Activated CD4-positive, alpha-beta T cell treated with anti-CD3 and anti-CD28 coated beads, Interleukin-2, amount 50 U/mL, for 4 hours (primary cell): ENCODE results near the gene TRPV4.

ENCODE experiments used
- DNase-seq, 2 experiments: peaks; one replicate each; pipeline ENCODE4 v3.0.0-alpha.2; 2020

The TRPV4 gene

DNA sequence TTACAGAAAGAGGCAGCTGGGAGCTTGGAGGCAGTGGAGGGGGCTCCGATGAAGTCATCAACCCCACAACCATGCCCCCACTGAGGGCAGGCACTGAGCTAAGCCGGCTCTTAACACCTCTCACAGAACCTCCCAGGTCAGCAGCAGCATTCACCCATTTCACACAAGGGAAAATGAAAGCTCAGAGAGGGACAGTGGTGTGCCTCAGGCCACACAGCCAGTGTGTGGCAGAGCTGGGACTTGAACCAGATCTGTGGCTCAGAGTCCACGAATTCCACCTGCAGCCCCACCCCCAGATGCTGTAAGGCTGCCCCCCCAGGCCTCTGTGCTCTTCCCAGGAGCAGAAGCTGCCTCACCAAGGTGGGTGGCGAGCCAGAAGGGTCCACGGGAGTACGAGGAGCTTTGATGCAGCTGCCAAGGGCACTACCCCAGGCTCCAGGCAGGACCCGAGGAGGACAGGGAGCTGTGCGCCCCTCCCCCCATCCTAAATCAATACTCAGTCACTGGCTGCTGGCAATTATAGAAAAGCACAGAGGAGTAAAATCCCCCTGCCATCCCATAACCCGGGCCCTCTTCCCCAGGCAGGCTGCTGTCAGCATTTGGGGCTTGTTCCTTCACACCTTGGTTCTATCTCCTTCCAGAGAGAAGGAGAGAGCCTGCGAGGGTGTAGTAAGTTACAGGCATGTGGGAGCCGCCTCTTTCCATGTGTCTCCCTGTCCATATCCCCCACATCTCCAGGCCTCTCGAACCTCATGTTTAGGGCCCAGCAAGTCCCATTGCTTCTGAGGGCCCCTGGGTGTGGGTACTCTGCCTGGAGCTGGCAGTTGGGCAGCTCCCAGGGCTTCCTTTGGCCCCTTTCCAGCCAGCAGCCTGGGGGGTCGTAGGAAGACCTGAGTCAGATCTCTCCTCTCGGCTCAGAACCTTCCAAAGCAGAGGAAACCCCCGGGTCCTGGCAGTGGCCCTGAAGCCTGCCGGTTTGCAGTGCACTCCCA lies 72.0 kb downstream of the TRPV4 start:
- DNase-seq = no peak

DNA sequence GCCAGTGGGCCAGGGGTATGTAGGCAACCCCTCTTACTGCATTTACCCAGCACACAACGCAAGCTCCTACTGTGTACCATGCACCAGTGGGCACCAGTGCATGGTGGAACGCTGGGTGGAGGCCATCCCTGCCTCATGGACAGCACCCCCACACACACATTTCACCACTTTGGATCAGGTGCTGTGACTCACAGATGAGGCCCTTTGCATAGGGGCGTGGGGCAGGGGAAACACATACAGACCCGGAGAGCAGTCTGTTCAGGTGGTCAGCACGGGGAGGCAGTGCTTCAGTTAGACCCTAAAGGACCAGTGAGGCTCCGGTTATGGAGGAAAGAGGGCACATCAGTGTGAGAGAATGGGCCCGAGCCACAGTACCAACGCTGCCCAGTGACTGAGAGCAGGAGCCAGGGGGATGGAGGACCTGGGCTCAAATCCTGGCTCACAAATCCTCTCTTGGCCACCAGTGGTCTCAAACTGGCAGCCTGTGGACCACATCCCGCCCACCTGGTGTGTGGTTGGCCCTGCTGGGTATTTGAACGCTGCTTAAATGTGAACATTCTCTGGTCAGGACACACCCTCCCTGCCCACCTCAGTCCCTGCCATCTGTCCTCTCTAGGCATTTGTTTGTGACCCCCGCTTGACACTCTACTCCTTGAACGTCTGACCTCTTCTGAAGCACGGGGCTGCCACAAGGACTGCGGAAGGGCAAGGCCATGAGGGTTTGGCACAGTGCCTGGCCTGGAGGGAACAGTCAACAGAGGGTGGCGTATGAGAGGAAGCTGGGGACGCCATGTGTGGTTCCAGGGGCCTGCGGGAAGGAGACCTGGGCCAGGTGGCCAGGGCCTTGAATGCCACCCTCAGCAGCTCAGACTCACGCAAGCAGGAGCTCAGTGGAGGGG lies 72.9 kb downstream of the TRPV4 start:
- no peak for DNase-seq

DNA sequence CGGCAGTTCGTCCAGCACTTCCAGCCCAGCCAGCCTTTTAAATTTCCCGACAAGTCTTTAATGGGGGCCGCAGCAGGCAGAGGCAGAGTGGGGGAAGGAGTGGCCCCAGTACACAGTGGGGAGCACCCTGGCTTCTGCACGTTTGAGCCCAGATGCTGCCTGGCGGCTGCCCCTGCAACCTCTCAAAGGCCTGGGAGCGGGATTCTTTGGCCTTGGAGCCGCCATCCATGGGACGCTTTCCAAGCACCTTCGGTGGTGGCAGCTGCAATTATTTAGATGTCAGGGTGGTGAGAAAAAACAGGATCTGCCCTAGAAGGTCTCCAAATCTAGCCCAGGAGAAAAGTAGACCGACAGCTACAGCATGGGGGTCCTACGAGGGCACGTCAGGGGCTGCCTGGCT lies 73.6 kb downstream of the TRPV4 start:
- no peak for DNase-seq

DNA sequence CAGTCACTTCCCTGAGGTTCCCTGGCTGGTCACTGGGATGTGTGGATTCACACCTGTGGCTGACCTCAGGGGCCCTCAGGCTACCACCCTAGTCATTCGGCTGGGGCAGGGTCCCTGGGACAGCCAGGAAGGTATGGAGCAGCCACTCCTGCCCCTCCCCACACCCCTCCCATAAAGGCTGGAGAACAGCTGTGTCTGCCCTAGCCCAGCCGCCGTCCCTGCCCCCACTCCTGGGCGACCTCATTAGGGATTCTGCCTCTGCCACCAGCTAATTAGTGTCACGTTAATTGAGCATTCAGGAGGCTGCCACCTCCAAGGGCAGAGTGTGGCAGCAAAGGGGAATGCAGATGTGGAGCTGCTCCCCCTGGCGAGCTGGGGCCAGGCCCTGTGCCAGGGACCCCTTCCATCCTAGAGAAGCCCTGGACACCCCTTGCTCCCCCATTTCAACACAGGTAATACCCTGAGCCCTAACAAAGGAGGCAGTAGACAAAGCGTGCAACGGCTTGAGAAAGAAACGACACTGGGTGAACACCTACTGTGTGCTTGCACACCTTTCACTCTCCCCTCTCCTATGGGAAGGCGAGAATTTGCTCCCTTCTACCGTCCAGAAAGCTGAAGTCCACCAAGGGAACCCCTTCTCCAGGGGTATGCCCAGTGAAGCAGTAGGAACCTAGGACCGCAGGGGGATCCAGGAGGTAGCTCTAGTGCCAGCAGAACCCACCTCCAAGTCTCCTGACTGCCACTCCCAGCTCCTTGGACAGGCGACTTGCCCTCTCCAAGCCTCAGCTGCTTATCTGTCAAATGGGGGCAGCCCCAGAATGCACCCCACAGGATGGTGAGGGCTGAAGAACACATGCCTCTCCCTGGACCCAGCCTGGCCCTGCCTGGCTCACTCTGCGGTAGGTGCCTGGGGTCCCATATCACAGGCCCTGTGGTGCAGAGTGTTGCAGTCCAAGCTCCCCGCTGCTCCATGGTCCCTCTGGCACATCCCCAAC lies 74.5 kb downstream of the TRPV4 start:
- no peak for DNase-seq

DNA sequence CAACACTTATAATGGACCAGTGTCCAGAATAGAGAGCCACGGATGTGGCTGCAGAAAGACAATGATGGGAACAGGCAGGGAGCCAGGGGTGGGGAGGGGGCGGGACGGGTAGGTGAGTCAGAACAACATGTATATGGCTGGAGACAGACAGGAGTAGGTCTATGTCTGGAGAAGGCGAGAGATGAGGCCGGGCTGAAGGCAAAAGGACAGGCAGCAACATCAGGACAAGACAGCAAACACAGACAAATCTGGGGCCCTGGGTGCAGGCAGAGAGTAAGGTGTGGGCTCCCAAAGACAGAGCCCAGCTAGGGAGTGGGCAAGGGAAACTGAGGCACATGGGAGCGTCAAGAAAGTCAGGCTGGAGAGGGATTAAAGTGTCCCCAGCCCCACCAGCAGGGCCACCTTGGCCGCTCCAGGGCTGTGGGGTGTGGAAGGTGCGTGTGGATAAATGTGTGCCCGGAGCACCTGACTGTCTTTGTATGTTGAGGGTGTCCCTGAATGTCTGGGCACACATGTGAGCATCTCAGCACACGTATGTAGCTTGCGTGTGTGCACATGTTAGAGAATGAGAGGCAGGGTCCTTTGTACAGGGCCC lies 75.4 kb downstream of the TRPV4 start:
- DNase-seq = no peak

DNA sequence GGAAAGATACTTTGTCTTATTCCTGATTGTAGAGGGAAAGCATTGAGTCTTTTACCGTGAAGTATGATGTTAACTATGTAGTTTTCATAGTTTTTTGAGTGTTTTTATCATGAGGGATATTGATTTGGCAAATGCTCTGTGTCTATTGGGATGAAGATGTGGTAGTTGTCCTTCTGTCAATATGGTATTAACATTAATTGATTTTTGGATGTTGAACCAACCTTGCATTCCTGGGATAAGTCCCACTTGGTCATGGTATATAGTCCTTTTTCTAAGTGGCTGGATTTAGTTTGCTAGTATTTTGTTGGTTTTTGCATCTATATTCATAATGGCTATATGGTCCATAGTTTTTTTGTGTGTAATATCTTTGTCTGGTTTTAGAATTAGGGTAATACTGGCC lies 76.7 kb downstream of the TRPV4 start:
- DNase-seq = no peak

DNA sequence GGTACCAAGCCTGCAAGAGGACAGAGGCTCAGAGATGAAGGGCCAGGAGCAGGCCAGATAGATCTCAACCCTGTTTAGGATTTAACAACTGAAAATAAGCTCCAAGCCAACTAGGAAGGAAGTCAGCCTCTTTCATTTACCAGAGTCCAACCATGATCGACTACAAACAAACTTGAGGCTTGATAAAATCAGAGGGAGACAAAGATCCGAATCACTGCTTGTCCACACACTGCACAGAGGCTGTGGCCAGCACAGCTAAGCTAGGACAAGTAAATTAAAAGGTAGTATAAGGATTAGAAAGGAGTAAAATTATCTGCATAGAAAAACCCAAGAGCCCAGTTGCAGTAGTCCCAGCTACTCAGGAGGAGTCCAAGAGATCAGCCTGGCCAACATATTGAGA lies 79.2 kb downstream of the TRPV4 start:
- no peak for DNase-seq

DNA sequence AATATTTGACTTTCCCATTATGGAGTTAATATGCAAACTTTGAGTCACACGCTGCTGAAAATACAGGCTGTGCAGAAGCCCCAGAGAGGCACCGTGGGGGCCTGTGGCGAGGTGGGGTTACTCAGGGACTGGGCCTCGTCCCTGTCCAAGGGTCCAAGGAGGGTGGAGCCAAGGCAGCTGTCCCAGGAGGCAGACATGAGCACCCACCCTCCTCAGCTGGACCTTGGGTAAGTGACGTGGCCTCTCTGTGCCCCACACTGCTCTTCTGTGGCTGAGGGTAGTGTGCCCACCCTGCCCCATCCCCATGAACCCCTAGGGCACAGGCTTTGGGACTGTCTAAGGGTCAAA lies 80.2 kb downstream of the TRPV4 start:
- DNase-seq = no peak

DNA sequence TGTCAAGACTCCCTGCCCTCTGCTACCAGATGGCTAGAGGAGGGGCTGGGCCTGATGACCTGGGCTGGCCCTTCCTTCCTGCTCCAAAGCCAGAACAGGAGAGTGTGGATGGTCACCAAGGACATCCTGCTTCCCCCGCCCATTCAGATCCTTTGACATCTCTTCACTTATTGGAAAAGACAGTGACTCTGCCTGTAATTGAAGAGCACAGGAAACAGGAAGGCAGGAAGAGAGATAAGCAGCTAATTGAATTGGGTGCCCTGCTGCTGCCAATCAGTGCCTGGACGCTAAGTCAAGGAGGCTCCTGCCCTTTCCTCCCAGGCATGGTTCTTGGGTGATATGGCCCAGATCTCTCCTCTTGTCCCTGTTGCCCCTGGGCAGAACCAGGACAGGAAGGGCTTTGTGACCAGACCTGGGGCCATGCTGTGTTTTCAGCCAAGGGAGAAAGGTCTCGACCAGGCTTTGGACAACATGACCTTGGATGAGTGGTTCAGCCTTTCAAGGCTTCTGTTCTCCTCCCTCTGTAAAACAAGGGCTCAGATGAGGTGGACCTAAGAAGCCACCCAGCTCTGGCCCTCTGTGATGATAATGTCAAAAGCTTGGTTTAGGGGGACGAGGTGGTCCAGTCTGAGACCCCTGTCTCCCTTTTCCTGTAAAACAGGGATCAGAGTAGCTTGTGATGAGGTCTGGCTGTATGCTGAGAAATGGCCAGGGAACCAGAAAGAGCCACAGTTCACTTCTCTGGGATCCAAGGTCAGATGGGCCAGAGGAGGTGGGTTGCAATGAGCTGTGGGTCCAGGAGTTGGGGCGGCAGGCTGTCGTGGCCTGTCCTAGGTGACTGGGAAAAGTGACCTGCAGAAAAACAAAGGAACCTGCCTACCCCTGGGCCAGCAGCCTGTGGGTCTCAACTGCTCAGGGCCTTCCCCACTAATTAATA lies 80.8 kb downstream of the TRPV4 start:
- DNase-seq = no peak

DNA sequence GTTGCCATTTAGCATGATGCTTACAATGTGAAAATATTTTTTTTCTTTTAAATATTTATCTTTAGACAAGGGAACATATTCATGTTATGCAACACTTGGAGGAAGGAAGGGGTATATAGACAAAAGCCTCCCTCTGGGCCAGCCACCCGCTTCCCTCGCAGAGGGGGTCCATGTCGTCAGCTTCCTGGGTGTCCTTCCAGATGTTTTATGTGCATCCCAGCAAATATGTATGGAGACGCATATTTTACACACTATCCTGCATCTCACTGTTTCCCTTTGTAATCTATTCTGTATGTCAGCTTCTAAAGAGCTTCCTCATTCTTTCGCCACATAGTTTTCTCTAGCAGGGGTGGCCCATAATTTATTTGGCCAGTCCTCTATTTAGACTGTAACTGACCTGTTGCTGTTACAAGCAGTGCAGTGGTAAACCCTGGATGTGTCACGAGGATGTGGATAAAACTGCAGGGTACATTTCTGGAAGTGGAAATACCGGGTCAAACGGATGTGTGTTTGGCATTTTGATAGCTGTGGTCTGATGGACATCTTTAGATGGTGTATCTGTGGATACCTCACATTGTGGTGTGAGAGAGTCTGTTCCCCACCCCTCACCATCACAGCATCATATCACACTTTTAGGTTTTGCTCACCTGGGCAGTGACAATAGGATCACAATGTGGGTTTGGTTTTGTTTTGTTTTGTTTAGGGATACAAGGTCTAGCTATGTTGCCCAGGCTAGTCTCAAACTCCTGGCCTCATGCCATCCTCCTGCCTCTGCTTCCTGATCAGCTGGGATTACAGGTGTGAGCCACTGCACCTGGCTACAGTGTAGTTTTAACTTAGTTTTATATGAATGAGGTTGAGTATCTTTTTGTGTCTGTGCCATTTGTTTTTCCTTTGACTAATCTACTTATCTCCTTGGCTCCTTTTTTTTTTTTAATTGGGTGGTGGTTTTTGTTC lies 87.9 kb downstream of the TRPV4 start:
- DNase-seq = no peak

DNA sequence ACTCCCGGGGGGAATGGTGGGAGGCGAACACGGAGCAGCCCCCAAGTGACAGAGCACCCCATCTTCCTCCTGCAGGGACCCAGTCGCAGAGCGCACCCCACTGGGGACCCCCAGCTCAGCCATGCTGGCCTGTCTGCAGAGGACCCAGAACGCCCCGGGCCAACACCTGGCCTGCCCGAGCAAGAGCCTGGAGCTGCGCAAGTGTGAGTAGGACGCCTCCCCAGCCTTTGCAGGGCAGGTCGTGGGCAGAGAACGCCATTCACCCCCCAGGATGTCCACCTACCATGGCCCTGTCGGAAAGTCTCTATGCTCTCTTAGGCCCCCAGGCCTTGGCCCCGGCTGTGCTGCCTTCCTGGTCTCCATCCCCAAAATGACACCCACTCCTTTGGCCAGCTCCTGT lies 89.2 kb downstream of the TRPV4 start:
- DNase-seq = no peak

DNA sequence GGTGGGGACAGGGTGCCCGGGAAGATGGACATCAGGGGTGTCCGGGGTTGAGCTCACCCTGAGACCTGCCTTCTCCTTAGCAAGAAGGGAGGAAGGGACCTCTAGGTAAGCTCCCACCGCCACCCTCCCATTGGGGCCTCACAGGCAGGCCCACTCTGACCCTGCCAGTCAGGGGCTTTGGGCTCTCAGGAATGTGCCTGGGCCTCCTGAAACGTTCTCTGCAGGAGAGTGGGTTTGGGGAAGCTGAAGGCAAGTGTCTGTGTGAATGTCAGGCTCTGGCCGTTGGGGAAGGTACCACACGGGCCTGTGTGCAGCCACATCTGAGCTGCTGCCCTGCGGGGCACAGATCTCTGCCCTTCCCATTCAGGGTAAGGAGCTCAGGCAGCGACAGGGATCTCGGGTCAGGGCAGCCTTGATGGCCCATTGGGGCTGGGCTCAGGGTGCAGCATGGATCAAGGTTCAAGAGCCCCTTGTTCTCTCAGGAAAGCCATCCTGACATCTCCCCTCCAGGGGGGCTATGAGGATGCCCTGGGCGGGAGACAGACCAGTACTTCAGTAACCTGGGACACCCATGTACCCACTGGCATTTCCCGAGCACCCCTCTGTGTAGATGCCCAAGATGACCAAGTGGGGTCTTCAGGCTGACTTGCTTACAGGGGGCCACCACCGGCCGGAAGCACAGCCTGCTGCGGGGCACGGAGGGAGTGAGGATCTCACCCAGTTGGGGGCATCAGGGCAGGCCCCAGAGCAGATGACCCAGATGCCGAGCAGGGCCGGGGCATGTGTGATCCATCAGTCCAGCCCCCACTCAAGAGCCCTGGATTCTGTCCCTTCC lies 89.9 kb downstream of the TRPV4 start:
- no peak for DNase-seq

DNA sequence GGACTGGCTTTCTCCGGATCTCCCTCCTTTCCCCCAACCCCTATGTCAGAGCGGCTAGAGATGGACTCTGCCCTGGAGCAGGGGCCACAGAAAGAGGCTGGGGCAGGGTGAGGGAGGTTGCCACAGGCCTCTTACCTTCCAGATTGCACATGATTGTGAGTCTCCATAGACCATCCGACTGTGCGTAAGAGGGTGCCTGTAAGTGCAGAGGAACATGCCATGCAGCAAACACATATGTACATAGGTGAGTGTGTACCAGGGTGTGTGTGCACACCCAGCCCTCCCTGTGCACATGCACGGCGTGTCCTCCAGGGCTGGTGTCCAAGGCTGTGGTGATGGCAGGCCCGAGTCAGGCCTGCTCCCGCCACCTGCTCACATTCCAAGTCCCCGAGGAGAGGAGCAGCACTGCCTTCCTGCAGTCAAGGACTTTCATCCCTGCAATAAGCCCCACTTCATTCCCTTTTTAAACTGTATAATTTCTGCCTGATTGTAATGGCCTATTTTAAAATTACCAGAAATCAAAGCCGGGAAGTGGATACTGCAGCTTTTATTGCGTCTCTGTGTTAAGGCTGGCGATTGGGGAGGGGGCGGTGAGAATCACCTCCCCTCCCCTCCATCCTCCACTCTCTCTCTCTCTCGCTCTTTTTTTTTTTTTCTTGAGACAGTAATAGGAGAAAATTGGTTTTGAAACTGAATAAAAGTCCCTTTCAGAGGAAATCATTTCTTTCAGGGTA lies 91.1 kb downstream of the TRPV4 start:
- no peak for DNase-seq

DNA sequence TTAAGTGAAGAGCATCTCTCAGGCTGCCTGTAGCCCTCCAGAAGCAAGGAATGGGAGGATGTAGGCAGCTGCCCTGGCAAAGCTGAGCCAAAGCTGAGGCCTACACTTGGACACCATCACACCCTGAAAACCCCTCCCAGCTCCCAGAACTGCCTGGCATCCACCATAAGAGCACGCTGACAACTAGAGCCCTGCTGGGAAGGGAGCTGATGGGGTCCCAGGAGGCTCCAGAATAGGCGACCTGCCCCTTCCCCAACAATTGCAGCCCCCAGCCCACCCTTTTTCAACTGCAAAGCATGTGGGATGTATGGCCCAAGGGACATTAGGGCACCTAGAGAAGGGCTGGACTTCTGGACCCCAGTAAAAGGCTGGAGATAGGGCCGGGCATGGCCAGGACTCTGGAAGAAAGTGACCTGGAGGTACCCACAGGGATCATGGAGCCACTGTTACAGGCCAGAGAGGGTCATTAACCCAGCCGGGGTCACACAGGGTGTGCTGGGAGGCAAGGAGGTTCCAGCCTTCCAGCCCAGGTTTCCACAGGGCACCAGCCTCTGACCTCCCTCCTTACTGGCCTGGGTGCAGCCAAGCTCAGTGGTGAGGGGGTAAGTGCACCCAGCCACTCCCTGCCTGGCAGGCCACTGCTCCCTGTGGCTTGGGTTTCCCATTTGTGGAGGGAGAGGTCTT lies 91.8 kb downstream of the TRPV4 start:
- no peak for DNase-seq

DNA sequence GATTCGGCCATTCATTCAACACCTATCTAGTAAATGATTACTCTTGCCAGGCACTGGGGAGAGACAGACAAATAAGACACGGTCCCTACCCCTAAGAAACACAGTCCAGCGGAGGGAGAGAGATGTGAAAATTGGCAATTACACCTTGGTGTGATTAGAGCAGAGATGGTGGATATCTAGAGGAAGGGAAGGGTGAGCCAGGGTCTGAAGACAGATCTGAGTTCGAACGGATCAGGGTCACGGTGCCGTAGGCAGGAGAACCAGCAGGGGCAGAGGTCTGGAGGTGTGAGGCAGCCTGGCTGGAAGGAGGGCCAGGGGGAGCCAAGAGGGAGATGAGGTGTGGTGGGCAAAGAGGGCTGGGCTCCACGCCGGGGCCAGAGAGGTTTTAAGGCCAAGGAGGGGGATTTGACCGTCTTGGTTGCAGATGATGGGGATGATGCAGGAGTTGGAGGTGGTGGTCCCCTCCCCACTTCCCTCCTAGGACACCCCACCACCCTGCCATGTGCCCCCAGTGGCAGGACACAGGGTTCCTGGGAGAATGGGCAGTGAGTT lies 92.4 kb downstream of the TRPV4 start:
- DNase-seq = no peak

DNA sequence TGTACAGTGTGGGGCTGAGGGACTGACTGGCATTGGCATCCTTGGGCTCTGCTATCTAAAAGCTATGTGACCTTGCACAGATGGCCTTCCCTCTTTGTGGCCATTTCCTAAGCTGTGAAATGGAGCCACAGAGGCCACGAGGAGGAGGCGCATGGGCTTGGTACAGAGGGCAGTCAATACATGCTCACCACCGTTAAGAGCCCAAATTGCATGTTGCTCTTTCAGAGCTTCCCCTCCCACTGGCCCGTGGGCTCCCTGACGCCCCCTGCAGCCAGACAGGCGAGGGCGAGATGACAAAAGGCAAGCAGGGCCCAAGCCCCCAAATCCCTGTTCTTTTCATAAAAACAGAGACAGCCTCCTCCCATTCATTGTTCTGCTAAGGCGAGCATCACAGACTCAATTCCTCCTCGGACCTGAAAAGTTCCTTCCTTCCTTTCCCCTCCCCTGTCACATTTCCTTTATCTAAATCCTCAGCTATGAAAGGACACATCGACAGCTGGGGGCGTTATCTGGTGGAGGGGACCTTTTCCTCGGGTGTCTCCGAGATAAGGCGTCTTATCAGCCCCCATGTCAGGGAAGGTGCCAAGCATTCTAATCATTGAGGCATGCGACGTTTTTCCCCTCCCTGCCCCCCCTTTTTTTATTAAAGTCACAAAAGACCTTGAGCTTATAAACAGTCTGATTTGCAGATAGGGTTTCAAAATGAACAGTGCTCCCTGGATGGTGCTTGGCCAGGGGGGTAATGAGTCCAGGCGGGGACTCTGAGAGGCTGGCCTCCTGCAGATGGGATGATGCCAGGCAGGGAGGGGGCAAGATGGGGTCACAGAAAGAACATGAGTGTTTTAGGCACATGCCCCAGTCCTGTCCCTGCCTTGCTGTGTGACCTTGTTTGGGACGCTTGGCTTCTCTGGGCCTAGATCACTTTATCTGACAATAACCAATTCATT lies 93.2 kb downstream of the TRPV4 start:
- DNase-seq = no peak
